Thymus (tissue), 11 donors: ENCODE data around the gene LARGE1. TPM values are rescaled to one million over a fixed set of nuclear protein-coding genes. Genes with fewer than 3 reads are reported as not detected.

Source experiments
- DNase-seq, 9 donors: peaks; one replicate each; pipeline ENCODE4 v3.0.0-alpha.2; 2013; ENCODE audit warnings: low spot score in 9 of 9, low read depth in 6 of 9, missing footprints in 1 of 9
- H3K27ac ChIP-seq, 2 donors: one replicate each; pipeline ENCODE4 v1.5.1; 2013; ENCODE audit warnings: control low read depth in 1 of 2, low read depth in 1 of 2, low read length in 1 of 2, mild to moderate bottlenecking in 1 of 2, moderate library complexity in 1 of 2
- H3K27me3 ChIP-seq, 2 donors: one replicate each; pipeline ENCODE4 v1.5.1; 2013; ENCODE audit warnings: low read length in 1 of 2; ENCODE audit not compliant: control insufficient read depth in 2 of 2, insufficient read depth in 1 of 2
- H3K36me3 ChIP-seq, 2 donors: one replicate each; pipeline ENCODE4 v1.5.1; 2013; ENCODE audit warnings: low read length in 1 of 2, mild to moderate bottlenecking in 1 of 2, moderate library complexity in 1 of 2; ENCODE audit not compliant: control insufficient read depth in 2 of 2, insufficient read depth in 2 of 2
- H3K4me1 ChIP-seq, 2 donors: one replicate each; pipeline ENCODE4 v1.5.1; 2013; ENCODE audit warnings: low read length in 2 of 2; ENCODE audit not compliant: control insufficient read depth in 2 of 2, insufficient read depth in 2 of 2
- H3K4me3 ChIP-seq, 2 donors: one replicate each; pipeline ENCODE4 v1.5.1; 2013; ENCODE audit warnings: low read length in 2 of 2, control low read depth in 1 of 2, mild to moderate bottlenecking in 1 of 2
- H3K9me3 ChIP-seq, 2 donors: one replicate each; pipeline ENCODE4 v1.5.1; 2013; ENCODE audit warnings: low read length in 1 of 2, mild to moderate bottlenecking in 1 of 2; ENCODE audit not compliant: control insufficient read depth in 2 of 2, insufficient read depth in 1 of 2
- WGBS: extraction: QIAGEN DNeasy Blood & Tissue Kit; methylation state at CpG from one replicate; pipeline ENCODE4 v1.1.7; 2013; 5-methylcytosine and 5-hydroxymethylcytosine counted together
- polyA plus RNA-seq: library from polyadenylated mRNA; stranded (reverse); fragments of 200-250 nt; gene quantifications from one replicate; pipeline ENCODE4 v1.2.3, GENCODE V29; 2013
- total RNA-seq: library from RNA; stranded (reverse); fragments of 120-200 nt; gene quantifications from one replicate; pipeline ENCODE4 v1.2.4, GENCODE V29; 2013
- donor health status: healthy.

Gene LARGE1
- total and polyA plus RNA-seq, 2 donors: 1.8 to 3.1 TPM

DNA sequence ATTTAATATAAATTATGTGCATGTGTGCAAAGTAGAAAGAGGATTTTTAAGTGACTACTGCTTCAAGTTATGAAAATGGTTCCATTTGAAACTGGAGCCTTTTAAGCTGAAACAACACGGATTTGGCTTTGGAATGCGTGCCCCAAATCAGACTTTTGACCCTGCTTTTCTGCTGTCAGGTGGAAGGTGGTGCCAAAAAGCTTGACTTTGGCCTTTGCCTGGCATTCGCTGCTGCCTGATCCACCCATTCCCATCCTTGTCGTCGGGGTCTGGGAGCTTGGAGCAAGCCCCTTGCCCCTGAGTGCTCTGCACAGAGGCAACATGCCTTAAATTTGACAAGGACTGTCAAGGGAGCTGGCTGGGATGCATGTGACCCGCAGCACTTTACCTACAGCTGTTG is 526.8 kb downstream of the LARGE1 start:
- Histone ChIP-seq H3K4me3 (no peak overlapping the region), H3K36me3 (no peaks in the 10 kb centered on the region), H3K9me3 (no peaks in the 10 kb centered on the region), H3K27ac (no peak overlapping the region), H3K27me3 (no peaks in the 10 kb centered on the region), H3K4me1 (no peaks in the 10 kb centered on the region)
- DNase-seq: no peak
- 75% methylated on average over 6 of the region's 6 CpGs for WGBS

DNA sequence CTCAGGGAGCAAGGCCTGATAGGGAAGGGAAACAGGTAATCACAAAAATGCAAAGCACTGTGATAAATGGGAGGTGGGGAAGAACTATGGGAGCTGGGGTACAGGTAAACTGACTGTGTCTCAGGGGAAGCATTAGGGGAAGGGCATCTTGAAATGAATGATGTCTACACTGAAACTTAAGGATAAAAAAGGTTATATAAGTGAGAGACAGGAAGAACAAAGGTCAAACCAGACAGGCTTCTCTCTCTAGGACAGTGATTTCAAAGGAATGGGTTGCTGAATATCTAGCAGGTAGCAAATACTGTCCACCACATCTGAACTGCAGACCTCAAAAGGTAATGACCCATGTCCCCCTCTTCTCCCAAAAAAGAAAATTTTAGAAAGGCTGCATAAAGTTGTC is 529.0 kb downstream of the LARGE1 start:
- H3K4me3 ChIP-seq: no peak overlapping the region

DNA sequence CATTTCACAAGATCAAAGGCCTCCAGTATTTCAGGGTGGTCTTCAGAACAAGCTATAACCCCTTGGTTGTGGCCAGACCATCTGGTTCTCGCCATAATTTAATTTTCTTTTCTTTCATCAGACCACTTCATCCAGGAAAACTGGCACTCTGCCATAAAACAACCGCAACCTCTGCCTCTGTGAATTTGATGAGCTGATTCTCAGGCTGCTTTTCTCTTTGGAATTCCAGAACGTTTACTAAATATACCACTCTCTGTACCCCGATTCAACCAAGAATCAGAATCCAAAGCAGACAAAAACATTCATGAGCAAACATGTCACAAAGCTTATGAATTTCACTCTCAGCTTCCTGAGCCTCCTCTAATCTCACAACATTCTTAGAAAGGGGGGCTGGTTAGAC is 530.3 kb downstream of the LARGE1 start:
- 86% methylated on average over 4 of the region's 4 CpGs for whole genome bisulfite sequencing
- Histone ChIP-seq H3K4me3 (no peak overlapping the region), H3K27me3 (no peaks in the 10 kb centered on the region), H3K9me3 (no peaks in the 10 kb centered on the region), H3K36me3 (no peaks in the 10 kb centered on the region), H3K27ac (no peak overlapping the region), H3K4me1 (no peaks in the 10 kb centered on the region)
- no peak for DNase-seq

More for the DNA sequence above, 529.0 kb downstream of the LARGE1 start:
- Histone ChIP-seq H3K27me3 (no peaks in the 10 kb centered on the region), H3K9me3 (no peaks in the 10 kb centered on the region), H3K27ac (no peak overlapping the region), H3K4me1 (no peaks in the 10 kb centered on the region), H3K36me3 (no peaks in the 10 kb centered on the region)
- no peak for DNase-seq

DNA sequence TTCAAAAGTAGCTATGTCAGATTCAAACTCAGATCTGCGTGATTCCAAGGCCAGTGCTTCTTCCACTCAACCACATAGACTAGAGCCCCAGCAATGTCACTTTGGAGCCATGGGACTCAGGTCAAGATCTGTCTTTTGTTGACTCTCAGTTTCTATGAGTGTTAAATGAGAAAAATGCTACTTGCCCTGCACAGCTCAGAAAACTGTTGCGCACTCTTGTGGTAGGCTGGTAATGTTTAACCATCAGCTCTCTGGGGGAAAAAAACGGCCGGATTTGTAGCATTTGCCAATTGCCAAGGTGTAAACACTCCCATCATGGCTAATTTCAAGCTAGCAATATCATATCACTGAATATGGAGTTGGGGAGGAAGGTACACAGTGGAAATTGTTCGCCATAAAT is 534.0 kb downstream of the LARGE1 start:
- H3K36me3 ChIP-seq: no peaks in the 10 kb centered on the region
- H3K9me3 ChIP-seq: no peaks in the 10 kb centered on the region
- WGBS: 93% methylated on average over 5 of the region's 5 CpGs
- H3K4me3 ChIP-seq: no peak overlapping the region
- no peaks in the 10 kb centered on the region for H3K4me1 ChIP-seq
- H3K27ac ChIP-seq: no peak overlapping the region
- DNase-seq: no peak
- no peaks in the 10 kb centered on the region for H3K27me3 ChIP-seq

DNA sequence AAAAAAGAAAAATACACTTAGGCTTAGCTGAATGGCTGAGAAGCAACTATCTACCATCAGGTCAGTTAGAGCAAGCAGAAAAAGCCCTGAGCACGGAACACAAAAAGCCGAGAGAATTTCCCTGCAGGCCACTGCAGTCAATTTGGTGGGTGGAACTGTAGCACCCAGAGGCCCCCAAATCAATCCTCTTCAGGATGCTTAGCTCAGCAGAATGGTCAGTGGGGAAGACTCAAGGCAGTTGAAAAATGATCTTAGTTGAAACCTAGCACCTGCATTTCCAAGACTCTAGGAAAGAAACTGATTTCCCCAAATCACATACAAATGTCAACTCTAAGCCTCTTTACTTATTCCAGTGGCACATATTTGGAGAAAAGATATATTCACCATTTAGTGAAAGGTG is 534.7 kb downstream of the LARGE1 start:
- no peaks in the 10 kb centered on the region for H3K9me3 ChIP-seq
- H3K4me1 ChIP-seq: no peaks in the 10 kb centered on the region
- no peak overlapping the region for H3K4me3 ChIP-seq
- H3K36me3 ChIP-seq: no peaks in the 10 kb centered on the region
- no peak overlapping the region for H3K27ac ChIP-seq
- no peaks in the 10 kb centered on the region for H3K27me3 ChIP-seq
- WGBS: 94% methylated on average over 2 of the region's 2 CpGs
- DNase-seq: no peak

DNA sequence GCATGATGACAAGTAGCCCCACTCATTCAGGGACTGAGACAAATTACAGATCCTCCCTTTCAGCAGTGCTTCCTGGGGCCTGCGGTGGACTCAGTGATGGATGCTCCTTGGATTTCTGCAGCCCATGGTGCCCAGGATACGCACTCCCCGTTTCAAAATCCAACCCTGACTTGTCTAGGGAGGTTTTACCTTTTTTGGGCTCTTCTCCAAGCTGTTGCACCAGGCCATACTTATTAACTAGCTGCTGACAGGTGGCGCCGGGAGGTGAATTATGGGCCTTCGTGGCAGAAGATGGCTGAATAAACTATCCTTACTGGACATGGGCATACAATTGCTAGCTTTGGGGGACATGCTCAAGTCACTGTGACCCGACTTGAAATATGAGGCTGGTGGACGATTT is 537.8 kb downstream of the LARGE1 start:
- Histone ChIP-seq H3K4me1 (no peaks in the 10 kb centered on the region), H3K36me3 (no peaks in the 10 kb centered on the region), H3K27me3 (no peaks in the 10 kb centered on the region), H3K9me3 (no peaks in the 10 kb centered on the region), H3K4me3 (no peak overlapping the region), H3K27ac (no peak overlapping the region)
- no peak for DNase-seq
- 92% methylated on average over 8 of the region's 8 CpGs for WGBS

DNA sequence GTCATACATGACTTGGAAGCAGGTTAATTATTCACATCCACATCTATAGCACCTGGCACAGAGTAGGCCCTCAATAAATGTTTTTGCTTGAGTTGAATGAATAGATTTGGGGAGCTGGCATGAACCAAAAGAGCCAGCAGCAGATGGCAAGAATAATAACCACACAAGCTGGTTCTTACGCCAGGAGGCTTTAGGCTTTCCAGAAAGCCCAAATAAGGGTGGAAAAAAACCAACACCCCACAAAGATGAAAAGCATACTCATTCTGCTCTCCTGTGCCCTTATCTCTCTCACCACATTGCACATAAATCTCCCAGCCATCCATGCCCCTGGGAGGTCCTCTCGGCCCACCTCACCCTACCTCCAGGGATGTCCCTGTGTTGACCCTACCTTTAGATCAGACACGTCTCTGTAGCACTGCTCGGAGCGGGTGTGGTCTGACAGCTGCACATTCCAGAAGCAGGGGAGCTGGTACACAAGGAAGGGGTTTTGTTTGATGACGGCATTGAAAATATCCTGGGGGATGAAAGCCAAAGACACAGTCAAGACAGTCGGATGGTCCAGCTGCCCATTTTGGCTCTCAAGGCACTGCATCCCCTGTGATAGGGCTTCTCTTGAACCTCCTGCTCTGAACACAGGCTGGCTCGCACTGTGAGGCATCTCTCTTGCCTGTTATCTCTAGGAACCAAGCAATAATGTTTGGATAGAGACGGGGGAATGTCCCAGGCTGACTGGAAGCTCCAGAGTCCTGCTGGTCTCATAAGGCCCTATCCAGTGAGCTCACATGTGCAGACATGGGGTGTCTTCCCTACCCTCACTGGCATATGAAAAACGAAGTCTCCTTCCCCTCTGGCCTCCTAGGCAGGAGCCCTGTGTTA is 538.5 kb downstream of the LARGE1 start:
- no peak overlapping the region for H3K4me3 ChIP-seq
- H3K36me3 ChIP-seq: no peaks in the 10 kb centered on the region
- H3K27me3 ChIP-seq: no peaks in the 10 kb centered on the region
- DNase-seq: no peak
- 90% methylated on average over 10 of the region's 10 CpGs for WGBS
- H3K9me3 ChIP-seq: no peaks in the 10 kb centered on the region
- H3K27ac ChIP-seq: no peak overlapping the region
- no peaks in the 10 kb centered on the region for H3K4me1 ChIP-seq

DNA sequence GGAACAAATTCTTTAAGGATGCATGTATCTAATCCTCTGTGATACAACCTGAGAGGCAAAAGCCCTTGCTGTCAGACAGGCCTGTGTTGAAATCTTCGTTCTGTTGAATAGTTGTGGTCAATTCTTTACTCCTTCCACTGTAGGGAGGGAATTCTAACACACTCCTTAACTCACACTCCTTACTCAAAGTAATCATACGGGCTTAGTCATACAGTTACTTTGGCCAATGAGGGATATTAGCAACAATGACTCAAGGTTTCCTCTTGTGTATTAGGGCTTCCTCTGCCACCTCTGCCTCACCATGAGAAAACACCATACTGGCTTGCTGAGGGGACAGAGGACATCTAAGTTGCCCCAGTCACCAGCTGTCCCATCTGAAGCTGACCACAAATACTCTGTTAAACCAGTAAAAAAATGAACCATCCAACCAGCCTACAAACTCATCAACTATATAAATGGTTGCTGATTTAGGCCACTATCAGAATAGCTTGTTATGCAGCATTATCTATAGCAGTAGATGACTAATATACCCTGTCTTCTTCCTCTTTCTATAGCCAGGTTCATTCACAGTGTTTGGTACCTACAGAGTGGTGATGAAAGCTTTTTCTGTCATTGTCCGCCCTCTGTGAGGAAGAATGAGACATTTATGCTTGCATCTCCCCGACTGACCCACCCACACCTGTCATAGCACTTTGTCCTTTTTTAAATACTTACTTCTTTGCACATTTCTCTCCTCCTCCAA is 539.3 kb downstream of the LARGE1 start:
- Histone ChIP-seq H3K27me3 (no peaks in the 10 kb centered on the region), H3K27ac (no peak overlapping the region), H3K4me1 (no peaks in the 10 kb centered on the region), H3K4me3 (no peak overlapping the region), H3K36me3 (no peaks in the 10 kb centered on the region), H3K9me3 (no peaks in the 10 kb centered on the region)
- 87% methylated on average over 4 of the region's 4 CpGs for WGBS
- no peak for DNase-seq

DNA sequence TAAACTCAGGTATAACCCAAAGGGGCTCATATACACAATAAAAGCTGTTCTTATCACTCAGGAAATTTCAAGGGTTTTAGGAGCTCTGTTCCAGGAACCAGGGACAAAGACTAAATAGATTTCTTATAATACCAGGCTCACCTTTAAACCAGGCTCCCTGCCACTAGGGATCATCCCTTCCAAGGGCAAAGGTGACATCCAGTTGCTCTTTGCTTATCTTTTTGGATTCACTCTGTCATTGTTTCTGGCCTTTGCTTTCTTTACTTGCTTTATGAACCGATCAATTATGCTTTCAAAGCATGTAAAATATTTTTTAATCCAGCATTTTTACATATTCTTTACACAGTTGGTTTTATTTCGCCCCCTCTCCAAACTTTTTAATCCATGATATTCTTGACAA is 540.4 kb downstream of the LARGE1 start:
- DNase-seq: no peak
- Histone ChIP-seq H3K27ac (no peak overlapping the region), H3K36me3 (no peaks in the 10 kb centered on the region), H3K27me3 (no peaks in the 10 kb centered on the region), H3K9me3 (no peaks in the 10 kb centered on the region), H3K4me1 (no peaks in the 10 kb centered on the region), H3K4me3 (no peak overlapping the region)
- WGBS: 92% methylated on average over 2 of the region's 2 CpGs
